Endothelial cell of umbilical vein (primary cell): ENCODE data around the gene FBXO2. TPM values are rescaled to one million over a fixed set of nuclear protein-coding genes. Genes with fewer than 3 reads are reported as not detected.

Experiments used
- BruUV-seq: library from RNA; stranded (reverse); fragments of 400-500 nt; replicated peaks from 2 replicates; lab custom pipeline; 2021; lab: Mats Ljungman, UMichigan
- CTCF ChIA-PET: fragments of 300-600, 350-600 bp; sonication (Branson Sonifier 250); formaldehyde crosslinking; loops from one replicate; lab custom pipeline; 2021; ENCODE audit warnings: antibody characterized with exemption, inconsistent platforms; lab: Charles Lee
- POLR2A ChIA-PET: fragments of 300-600, 350-600 bp; sonication (Branson Sonifier 250); formaldehyde crosslinking; loops from one replicate; lab custom pipeline; 2021; ENCODE audit warnings: antibody characterized with exemption, inconsistent platforms; lab: Charles Lee
- DNase-seq: peaks from one replicate; pipeline ENCODE4 v3.0.0-alpha.2; 2011; ENCODE audit warnings: low read depth, low spot score
- FAIRE-seq: peaks from 2 replicates; lab custom pipeline; 2011; peaks lifted over from hg19 to GRCh38; lab: Jason Lieb, UNC
- H2AFZ ChIP-seq: 2 replicates; pipeline ENCODE4 v1.6.0; 2012; ENCODE audit warnings: low read depth, low read length, control low read depth, inconsistent platforms
- H3K27ac ChIP-seq: 2 replicates; pipeline ENCODE4 v1.5.1; 2011; ENCODE audit warnings: low read depth, mild to moderate bottlenecking, control low read depth, low read length, moderate library complexity; ENCODE audit not compliant: insufficient read depth
- H3K27me3 ChIP-seq, 2 experiments: 2 replicates each; pipeline versions ENCODE4 v1.6.0 to v1.6.1; 2011; ENCODE audit warnings: low read length in 2 of 2, mixed read lengths in 1 of 2; ENCODE audit not compliant: control insufficient read depth in 2 of 2, insufficient read depth in 2 of 2
- H3K36me3 ChIP-seq, 2 experiments: 2 replicates in 1 of 2; 3 replicates in 1 of 2; pipeline ENCODE4 v1.5.1; 2011; ENCODE audit warnings: low read length in 2 of 2, mild to moderate bottlenecking in 1 of 2, moderate library complexity in 1 of 2; ENCODE audit not compliant: control insufficient read depth in 2 of 2, insufficient read depth in 2 of 2; ENCODE audit errors: extremely low read depth in 1 of 2
- H3K4me1 ChIP-seq: 3 replicates; pipeline ENCODE4 v1.5.1; 2011; ENCODE audit warnings: mild to moderate bottlenecking, low read length; ENCODE audit not compliant: control insufficient read depth, insufficient read depth; ENCODE audit errors: extremely low read depth
- H3K4me2 ChIP-seq: 2 replicates; pipeline ENCODE4 v1.6.1; 2011; ENCODE audit warnings: low read length, control low read depth, mixed read lengths; ENCODE audit not compliant: insufficient read depth
- H3K4me3 ChIP-seq, 3 experiments: fragments of 200-600 bp in 1 of 3; sonication (generic), shearing (Covaris generic) in 1 of 3; replicated peaks in 1 of 3; 2 replicates each; pipeline ENCODE4 v1.5.1; 2011 to 2016; ENCODE audit warnings: control low read depth in 3 of 3, low read length in 3 of 3, mild to moderate bottlenecking in 2 of 3, inconsistent platforms in 1 of 3, low read depth in 1 of 3, moderate library complexity in 1 of 3; ENCODE audit not compliant: insufficient read depth in 1 of 3
- H3K79me2 ChIP-seq: 2 replicates; pipeline ENCODE4 v1.6.0; 2012; ENCODE audit warnings: low read length, inconsistent platforms; ENCODE audit not compliant: control insufficient read depth, insufficient read depth
- H3K9ac ChIP-seq: replicated peaks from 2 replicates; pipeline ENCODE3; 2011; ENCODE audit warnings: low read length, control low read depth; ENCODE audit not compliant: insufficient read depth; ENCODE audit errors: extremely low read depth
- H3K9me1 ChIP-seq: replicated peaks from 3 replicates; pipeline ENCODE4 v1.6.0; 2011; ENCODE audit warnings: mild to moderate bottlenecking, low read length; ENCODE audit not compliant: control insufficient read depth, insufficient read depth; ENCODE audit errors: extremely low read depth
- H3K9me3 ChIP-seq: replicated peaks from 2 replicates; pipeline ENCODE4 v1.5.1; 2012; ENCODE audit warnings: low read length, inconsistent platforms; ENCODE audit not compliant: control insufficient read depth, insufficient read depth
- H4K20me1 ChIP-seq: replicated peaks from 2 replicates; pipeline ENCODE3; 2011; ENCODE audit warnings: mild to moderate bottlenecking, low read length; ENCODE audit not compliant: control insufficient read depth, insufficient read depth; ENCODE audit errors: extremely low read depth
- CTCF ChIP-seq, 2 donors: IDR thresholded peaks; 1 replicate in 1 of 2; 2 replicates in 1 of 2; pipeline ENCODE4 v1.5.1; 2011; ENCODE audit warnings: low read length in 2 of 2, mild to moderate bottlenecking in 2 of 2, moderate library complexity in 2 of 2, control low read depth in 1 of 2, inconsistent platforms in 1 of 2, low read depth in 1 of 2; ENCODE audit not compliant: insufficient read depth in 1 of 2; ENCODE audit errors: extremely low read depth in 1 of 2
- EZH2 ChIP-seq: IDR thresholded peaks from 2 replicates; pipeline ENCODE4 v1.6.1; 2012; ENCODE audit warnings: borderline replicate concordance, low read depth, mild to moderate bottlenecking, moderate library complexity, low read length, inconsistent platforms; ENCODE audit not compliant: severe bottlenecking
- FOS ChIP-seq: IDR thresholded peaks from 2 replicates; pipeline ENCODE4 v1.6.1; 2011; ENCODE audit warnings: mild to moderate bottlenecking, low read length, moderate library complexity, borderline replicate concordance; ENCODE audit not compliant: insufficient read depth
- GATA2 ChIP-seq: IDR thresholded peaks from 2 replicates; pipeline ENCODE4 v1.7.0; 2011; ENCODE audit warnings: low read depth, mild to moderate bottlenecking, moderate library complexity, mixed read lengths, low read length; ENCODE audit not compliant: insufficient read length, insufficient read depth
- JUN ChIP-seq: IDR thresholded peaks from 2 replicates; pipeline ENCODE4 v1.6.1; 2011; ENCODE audit warnings: borderline replicate concordance, low read depth; ENCODE audit not compliant: insufficient read length, insufficient read depth
- MAX ChIP-seq: IDR thresholded peaks from 2 replicates; pipeline ENCODE4 v1.6.1; 2011; ENCODE audit not compliant: insufficient read depth, insufficient read length
- MYC ChIP-seq: IDR thresholded peaks from one replicate; pipeline ENCODE4 v1.6.1; 2011; ENCODE audit warnings: mild to moderate bottlenecking, low read depth, low read length
- POLR2A ChIP-seq: IDR thresholded peaks from 2 replicates; pipeline ENCODE4 v1.6.1; 2012; ENCODE audit warnings: low read depth, mild to moderate bottlenecking, control low read depth, low read length
- POLR2AphosphoS5 ChIP-seq: IDR thresholded peaks from 2 replicates; pipeline ENCODE4 v1.6.1; 2012; ENCODE audit warnings: low read depth, mild to moderate bottlenecking, control low read depth, low read length, moderate library complexity; ENCODE audit not compliant: insufficient read depth
- dilution Hi-C: fragments of 300-500 bp; cut with MboI; formaldehyde crosslinking; loops from one replicate; pipeline ENCODE4 v1.15.0; 2019; ENCODE audit warnings: low sequenced_read_pairs; ENCODE audit not compliant: extremely low pct_ligation_motif_present
- intact Hi-C: fragments of 100-400 bp; cut with micrococcal nuclease; formaldehyde crosslinking; loops from one replicate; pipeline ENCODE4 v1.10.0; 2022
- polyA plus RNA-seq, 4 experiments: library from polyadenylated mRNA; depleted of rRNA in 3 of 4; stranded (reverse) in 3 of 4; unstranded in 1 of 4; fragments of >200 nt; gene quantifications; 2 replicates each; pipeline versions ENCODE4 v1.2.1 to v1.2.3, GENCODE V29; 2011 to 2012; ENCODE audit warnings: missing spikeins in 1 of 4
- total RNA-seq: library from RNA; stranded (reverse); gene quantifications from 2 replicates; pipeline ENCODE4 v1.2.3, GENCODE V29; 2021

FBXO2 gene
- total and polyA plus RNA-seq, 2 donors (not counting 3 experiments of a cell fraction or from before 2014, with no cell fraction given) = 0.42 to 0.91 TPM

- BruUV-seq = no TSS peak
- peaks cover 3% of the 10 kb centered on the region for H3K4me1 ChIP-seq
- ChIA-PET CTCF (interaction anchor here (1.4 to 8.9 kb wide), 3 partner anchors 14 to 58 kb away, joined by 5 to 170 read pairs (median 7); no protein-coding TSS in a partner anchor), POLR2A (interaction anchor here (1.3 kb wide), 1 partner anchor 397 kb away, joined by 3 read pairs; the partner anchor contains the start of gene MTOR)
- no peaks in the 10 kb centered on the region for H3K27me3 ChIP-seq
- no peaks in the 10 kb centered on the region for H3K79me2 ChIP-seq
- no peak for TF ChIP-seq POLR2A
- no peak for TF ChIP-seq EZH2
- TF ChIP-seq POLR2AphosphoS5 = no peak
- no peak for TF ChIP-seq JUN
- TF ChIP-seq FOS = no peak
- FAIRE-seq (no peak), DNase-seq (no peak)
- no peak overlapping the region for H2AFZ ChIP-seq
- no peak overlapping the region for H3K9ac ChIP-seq
- H3K9me1 ChIP-seq = no peaks in the 10 kb centered on the region
- dilution Hi-C loops = no loop called here
- intact Hi-C loops = no loop called here
- no peak overlapping the region for H3K27ac ChIP-seq
- no peak overlapping the region for H3K4me3 ChIP-seq
- H4K20me1 ChIP-seq = no peaks in the 10 kb centered on the region
- H3K9me3 ChIP-seq = no peaks in the 10 kb centered on the region
- H3K36me3 ChIP-seq = no peaks in the 10 kb centered on the region
- H3K4me2 ChIP-seq = no peak overlapping the region
Measured at GRCh38 chr1:11659748-11660147, 5.5 kb upstream of the FBXO2 start.

DNA sequence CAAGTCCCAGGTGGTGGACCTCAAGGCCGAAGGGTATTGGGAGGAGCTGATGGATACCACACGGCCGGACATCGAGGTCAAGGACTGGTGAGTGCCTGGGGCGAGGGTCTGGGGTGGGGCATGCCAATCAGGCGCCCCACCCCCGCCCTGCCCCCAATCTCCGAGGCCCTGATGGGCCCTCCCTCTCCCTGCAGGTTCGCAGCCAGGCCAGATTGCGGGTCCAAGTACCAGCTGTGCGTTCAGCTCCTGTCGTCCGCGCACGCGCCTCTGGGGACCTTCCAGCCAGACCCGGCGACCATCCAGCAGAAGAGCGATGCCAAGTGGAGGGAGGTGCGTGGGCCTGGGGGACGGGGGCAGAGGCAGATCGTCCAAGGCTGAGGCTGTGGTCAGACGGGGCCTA, 4.3 kb upstream of the FBXO2 start:
- no peak for TF ChIP-seq FOS
- no peak for TF ChIP-seq POLR2A
- TF ChIP-seq POLR2AphosphoS5 = no peak
- TF ChIP-seq EZH2 = no peak
- no peak for TF ChIP-seq MAX
- TF ChIP-seq CTCF (IDR thresholded peaks at IDR 0.05; ENCODE audit: extremely low read depth in 1 of 2, insufficient read depth in 1 of 2, low read depth in 1 of 2, low read length in 2 of 2) = no peak
- TF ChIP-seq MYC = no peak
- TF ChIP-seq JUN = no peak
- no peak for TF ChIP-seq GATA2
- H3K4me1 ChIP-seq = peaks cover 3% of the 10 kb centered on the region
- dilution Hi-C loops (no loop called here), intact Hi-C loops (no loop called here)
- no peak overlapping the region for H2AFZ ChIP-seq
- no peaks in the 10 kb centered on the region for H3K79me2 ChIP-seq
- DNase-seq (no peak), FAIRE-seq (no peak)
- H3K9ac ChIP-seq = no peak overlapping the region
- no peak overlapping the region for H3K4me3 ChIP-seq
- POLR2A ChIA-PET = no interaction called here
- H3K4me2 ChIP-seq = no peak overlapping the region
- CTCF ChIA-PET = interaction anchor here (0.6 to 1.4 kb wide), 3 partner anchors 53 to 1085 kb away, joined by 3 read pairs; no protein-coding TSS in a partner anchor
- H3K27me3 ChIP-seq = no peaks in the 10 kb centered on the region
- no peak overlapping the region for H3K27ac ChIP-seq
- no peaks in the 10 kb centered on the region for H3K36me3 ChIP-seq
- H3K9me3 ChIP-seq = no peaks in the 10 kb centered on the region
- no peaks in the 10 kb centered on the region for H4K20me1 ChIP-seq
- H3K9me1 ChIP-seq = no peaks in the 10 kb centered on the region
- no TSS peak for BruUV-seq
